ENCODE results near the gene GIGYF1. TPM values are rescaled to one million over a fixed set of nuclear protein-coding genes. Genes with fewer than 3 reads are reported as not detected.

The GIGYF1 gene
- total and polyA plus RNA-seq, 2 of the 13 experiments (the other 11 are each of a cell fraction or from before 2014, with no cell fraction given) = 7.6 to 16.1 TPM

DNA sequence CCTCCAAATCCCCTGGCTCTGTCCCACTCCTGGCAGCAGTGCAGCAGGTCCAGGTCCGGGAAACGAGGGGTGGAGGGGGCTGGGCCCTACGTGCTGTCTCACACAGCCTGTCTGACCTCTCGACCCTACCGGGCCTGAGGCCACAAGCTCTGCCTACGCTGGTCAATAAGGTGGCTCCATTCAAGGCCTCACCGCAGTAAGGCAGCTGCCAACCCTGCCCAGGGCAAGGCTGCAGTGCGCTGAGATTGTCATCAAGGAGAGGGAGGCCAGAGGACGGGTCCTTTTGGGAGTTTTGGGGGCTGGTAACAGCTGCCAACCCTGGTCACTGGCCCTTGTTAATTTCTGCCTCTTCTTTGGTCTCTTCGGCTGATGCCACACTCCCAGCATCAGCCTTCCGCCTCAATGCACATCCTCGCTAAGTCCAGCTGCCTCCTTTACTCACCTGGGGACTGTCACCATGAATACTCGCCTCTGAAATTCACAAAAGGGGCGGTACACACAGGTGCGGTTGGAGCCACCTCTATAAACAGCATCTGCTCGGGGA, 29.8 kb upstream of the GIGYF1 start (continued):
- no peak for TF ChIP-seq KLF12 (CRISPR knock-in tag; IDR thresholded peaks at IDR 0.05; ENCODE audit: borderline replicate concordance)
- TF ChIP-seq, protein P1, sequence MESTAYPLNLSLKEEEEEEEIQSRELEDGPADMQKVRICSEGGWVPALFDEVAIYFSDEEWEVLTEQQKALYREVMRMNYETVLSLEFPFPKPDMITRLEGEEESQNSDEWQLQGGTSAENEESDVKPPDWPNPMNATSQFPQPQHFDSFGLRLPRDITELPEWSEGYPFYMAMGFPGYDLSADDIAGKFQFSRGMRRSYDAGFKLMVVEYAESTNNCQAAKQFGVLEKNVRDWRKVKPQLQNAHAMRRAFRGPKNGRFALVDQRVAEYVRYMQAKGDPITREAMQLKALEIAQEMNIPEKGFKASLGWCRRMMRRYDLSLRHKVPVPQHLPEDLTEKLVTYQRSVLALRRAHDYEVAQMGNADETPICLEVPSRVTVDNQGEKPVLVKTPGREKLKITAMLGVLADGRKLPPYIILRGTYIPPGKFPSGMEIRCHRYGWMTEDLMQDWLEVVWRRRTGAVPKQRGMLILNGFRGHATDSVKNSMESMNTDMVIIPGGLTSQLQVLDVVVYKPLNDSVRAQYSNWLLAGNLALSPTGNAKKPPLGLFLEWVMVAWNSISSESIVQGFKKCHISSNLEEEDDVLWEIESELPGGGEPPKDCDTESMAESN (CRISPR knock-in tag; conservative IDR thresholded peaks at IDR 0.05) = no peak
- TF ChIP-seq HIVEP1 (CRISPR knock-in tag; IDR thresholded peaks at IDR 0.05) = no peak; the same call in 1 of the 2 replicates
- peak; percentile 58; the same call in 1 of the 2 replicates for TF ChIP-seq MEIS2 (CRISPR knock-in tag; IDR thresholded peaks at IDR 0.05)
- TF ChIP-seq, protein P2, sequence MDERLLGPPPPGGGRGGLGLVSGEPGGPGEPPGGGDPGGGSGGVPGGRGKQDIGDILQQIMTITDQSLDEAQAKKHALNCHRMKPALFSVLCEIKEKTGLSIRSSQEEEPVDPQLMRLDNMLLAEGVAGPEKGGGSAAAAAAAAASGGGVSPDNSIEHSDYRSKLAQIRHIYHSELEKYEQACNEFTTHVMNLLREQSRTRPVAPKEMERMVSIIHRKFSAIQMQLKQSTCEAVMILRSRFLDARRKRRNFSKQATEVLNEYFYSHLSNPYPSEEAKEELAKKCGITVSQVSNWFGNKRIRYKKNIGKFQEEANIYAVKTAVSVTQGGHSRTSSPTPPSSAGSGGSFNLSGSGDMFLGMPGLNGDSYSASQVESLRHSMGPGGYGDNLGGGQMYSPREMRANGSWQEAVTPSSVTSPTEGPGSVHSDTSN (CRISPR knock-in tag; IDR thresholded peaks at IDR 0.05) = no peak
- TF ChIP-seq ZNF839 (CRISPR knock-in tag; IDR thresholded peaks at IDR 0.05; ENCODE audit: borderline replicate concordance) = no peak
- TF ChIP-seq NCOA1 (CRISPR knock-in tag; IDR thresholded peaks at IDR 0.05) = no peak
- peak; percentile 31; the same call in 1 of the 2 replicates for TF ChIP-seq HMG20A (CRISPR knock-in tag; IDR thresholded peaks at IDR 0.05; ENCODE audit: borderline replicate concordance)
- no peak for TF ChIP-seq HNF4G (IDR thresholded peaks at IDR 0.05; ENCODE audit: borderline replicate concordance, low read depth, low read length)
- TF ChIP-seq HNF4G (CRISPR knock-in tag; IDR thresholded peaks at IDR 0.05; ENCODE audit: borderline replicate concordance, low read depth) = no peak
- TF ChIP-seq ZNF282 (IDR thresholded peaks at IDR 0.05; ENCODE audit: partially characterized antibody) = no peak
- 0 out of 2 replicates have a peak, but pooled peaks have one; percentile 74 for TF ChIP-seq ZBTB7A (CRISPR knock-in tag; IDR thresholded peaks at IDR 0.05)
- TF ChIP-seq PCBP1 (IDR thresholded peaks at IDR 0.05; ENCODE audit: borderline replicate concordance, low read depth, low read length) = no peak
- TF ChIP-seq, protein P3, sequence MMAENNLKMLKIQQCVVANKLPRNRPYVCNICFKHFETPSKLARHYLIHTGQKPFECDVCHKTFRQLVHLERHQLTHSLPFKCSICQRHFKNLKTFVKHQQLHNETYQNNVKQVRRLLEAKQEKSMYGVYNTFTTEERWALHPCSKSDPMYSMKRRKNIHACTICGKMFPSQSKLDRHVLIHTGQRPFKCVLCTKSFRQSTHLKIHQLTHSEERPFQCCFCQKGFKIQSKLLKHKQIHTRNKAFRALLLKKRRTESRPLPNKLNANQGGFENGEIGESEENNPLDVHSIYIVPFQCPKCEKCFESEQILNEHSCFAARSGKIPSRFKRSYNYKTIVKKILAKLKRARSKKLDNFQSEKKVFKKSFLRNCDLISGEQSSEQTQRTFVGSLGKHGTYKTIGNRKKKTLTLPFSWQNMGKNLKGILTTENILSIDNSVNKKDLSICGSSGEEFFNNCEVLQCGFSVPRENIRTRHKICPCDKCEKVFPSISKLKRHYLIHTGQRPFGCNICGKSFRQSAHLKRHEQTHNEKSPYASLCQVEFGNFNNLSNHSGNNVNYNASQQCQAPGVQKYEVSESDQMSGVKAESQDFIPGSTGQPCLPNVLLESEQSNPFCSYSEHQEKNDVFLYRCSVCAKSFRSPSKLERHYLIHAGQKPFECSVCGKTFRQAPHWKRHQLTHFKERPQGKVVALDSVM (CRISPR knock-in tag; IDR thresholded peaks at IDR 0.05) = no peak
- TF ChIP-seq RORA (CRISPR knock-in tag; IDR thresholded peaks at IDR 0.05) = no peak
- TF ChIP-seq, protein P4, sequence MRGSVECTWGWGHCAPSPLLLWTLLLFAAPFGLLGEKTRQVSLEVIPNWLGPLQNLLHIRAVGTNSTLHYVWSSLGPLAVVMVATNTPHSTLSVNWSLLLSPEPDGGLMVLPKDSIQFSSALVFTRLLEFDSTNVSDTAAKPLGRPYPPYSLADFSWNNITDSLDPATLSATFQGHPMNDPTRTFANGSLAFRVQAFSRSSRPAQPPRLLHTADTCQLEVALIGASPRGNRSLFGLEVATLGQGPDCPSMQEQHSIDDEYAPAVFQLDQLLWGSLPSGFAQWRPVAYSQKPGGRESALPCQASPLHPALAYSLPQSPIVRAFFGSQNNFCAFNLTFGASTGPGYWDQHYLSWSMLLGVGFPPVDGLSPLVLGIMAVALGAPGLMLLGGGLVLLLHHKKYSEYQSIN (CRISPR knock-in tag; IDR thresholded peaks at IDR 0.05; ENCODE audit: borderline replicate concordance) = no peak
- TF ChIP-seq, protein P5, sequence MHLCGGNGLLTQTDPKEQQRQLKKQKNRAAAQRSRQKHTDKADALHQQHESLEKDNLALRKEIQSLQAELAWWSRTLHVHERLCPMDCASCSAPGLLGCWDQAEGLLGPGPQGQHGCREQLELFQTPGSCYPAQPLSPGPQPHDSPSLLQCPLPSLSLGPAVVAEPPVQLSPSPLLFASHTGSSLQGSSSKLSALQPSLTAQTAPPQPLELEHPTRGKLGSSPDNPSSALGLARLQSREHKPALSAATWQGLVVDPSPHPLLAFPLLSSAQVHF (CRISPR knock-in tag; IDR thresholded peaks at IDR 0.05) = no peak
- TF ChIP-seq, protein P6, sequence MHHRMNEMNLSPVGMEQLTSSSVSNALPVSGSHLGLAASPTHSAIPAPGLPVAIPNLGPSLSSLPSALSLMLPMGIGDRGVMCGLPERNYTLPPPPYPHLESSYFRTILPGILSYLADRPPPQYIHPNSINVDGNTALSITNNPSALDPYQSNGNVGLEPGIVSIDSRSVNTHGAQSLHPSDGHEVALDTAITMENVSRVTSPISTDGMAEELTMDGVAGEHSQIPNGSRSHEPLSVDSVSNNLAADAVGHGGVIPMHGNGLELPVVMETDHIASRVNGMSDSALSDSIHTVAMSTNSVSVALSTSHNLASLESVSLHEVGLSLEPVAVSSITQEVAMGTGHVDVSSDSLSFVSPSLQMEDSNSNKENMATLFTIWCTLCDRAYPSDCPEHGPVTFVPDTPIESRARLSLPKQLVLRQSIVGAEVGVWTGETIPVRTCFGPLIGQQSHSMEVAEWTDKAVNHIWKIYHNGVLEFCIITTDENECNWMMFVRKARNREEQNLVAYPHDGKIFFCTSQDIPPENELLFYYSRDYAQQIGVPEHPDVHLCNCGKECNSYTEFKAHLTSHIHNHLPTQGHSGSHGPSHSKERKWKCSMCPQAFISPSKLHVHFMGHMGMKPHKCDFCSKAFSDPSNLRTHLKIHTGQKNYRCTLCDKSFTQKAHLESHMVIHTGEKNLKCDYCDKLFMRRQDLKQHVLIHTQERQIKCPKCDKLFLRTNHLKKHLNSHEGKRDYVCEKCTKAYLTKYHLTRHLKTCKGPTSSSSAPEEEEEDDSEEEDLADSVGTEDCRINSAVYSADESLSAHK (CRISPR knock-in tag; IDR thresholded peaks at IDR 0.05; ENCODE audit: borderline replicate concordance) = no peak
- no peak for TF ChIP-seq ZNF777 (CRISPR knock-in tag; IDR thresholded peaks at IDR 0.05)

All from HepG2 (cell line).